OCI-M1 (cell line): ENCODE data around the gene OR51V1.

Source experiments
- DNase-seq: peaks from one replicate; lab custom pipeline; 2025; lab: John Stamatoyannopoulos, UW

OR51V1 gene, protein sequence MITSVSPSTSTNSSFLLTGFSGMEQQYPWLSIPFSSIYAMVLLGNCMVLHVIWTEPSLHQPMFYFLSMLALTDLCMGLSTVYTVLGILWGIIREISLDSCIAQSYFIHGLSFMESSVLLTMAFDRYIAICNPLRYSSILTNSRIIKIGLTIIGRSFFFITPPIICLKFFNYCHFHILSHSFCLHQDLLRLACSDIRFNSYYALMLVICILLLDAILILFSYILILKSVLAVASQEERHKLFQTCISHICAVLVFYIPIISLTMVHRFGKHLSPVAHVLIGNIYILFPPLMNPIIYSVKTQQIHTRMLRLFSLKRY

GRCh38 chr11:5200582-5200981, at the start of gene OR51V1:
OR51V1 (minus strand) TSS chr11:5200682; CDS start chr11:5200682, 0 bp downstream.
- DNase-seq, result no peak

GRCh38 chr11:5249807-5250396, 49.4 kb upstream of the OR51V1 start, which contains the start of gene HBG1:
HBG1 (minus strand) TSS chr11:5249857; CDS start chr11:5249804, 53 bp downstream.
- peak; percentile 72 for DNase-seq

GRCh38 chr11:5248498-5248897, 48.0 kb upstream of the OR51V1 start:
- peak; percentile 17 for DNase-seq

GRCh38 chr11:5247472-5248192, 47.1 kb upstream of the OR51V1 start:
- DNase-seq, result peak; percentile 81

DNA sequence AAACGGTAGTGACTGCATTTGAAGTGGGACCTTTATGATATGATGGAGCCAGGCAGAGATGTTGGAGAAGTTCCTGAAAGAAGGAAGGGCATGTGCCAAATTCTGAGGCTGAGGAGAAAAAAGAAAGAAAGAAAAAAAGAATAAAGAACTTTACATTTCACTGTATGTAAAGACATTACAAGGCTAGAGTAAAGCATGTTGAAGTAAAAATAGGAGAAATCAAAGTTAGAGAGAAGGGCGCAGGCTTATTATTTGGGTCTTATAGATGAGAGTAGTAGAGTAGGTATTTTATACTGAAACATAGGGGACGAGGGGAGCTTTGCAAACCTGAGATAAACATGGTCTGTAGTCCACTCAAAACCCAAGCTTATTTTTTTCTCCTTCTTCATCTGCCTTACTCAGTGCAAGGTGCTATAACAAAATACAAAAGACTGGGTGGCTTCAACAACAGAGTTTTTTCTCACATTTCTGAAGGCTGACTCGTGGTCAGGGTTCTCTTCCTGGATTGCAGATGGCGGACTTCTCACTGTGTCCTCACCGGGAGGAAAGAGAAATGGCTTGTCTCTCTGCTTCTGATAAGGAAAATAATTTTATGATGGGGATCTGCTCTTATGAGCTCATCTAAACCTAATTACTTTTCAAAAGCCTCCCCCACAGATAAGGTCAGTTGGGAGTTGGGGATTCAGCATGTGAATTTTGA, 46.4 kb upstream of the OR51V1 start:
- DNase-seq, result peak; percentile 81

DNA sequence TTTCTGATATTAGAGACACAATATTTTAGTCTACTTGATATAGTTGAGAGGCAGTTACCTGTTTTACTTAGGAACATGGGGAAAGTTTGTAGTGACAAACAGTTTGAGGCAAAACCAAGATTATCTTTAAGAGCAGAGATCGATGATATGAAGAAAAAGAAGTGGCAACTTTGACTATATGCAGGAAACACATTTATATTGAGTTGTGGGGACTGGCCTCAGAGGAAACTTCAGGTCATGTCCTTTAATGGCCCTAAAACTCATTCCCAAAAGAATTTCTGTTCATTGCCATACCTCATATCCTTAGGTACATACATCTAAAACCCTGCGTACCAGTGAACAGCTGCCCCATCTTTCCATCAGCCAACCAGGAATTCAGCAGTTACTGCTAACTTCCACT, 44.7 kb upstream of the OR51V1 start:
- DNase-seq, result peak; percentile 61

DNA sequence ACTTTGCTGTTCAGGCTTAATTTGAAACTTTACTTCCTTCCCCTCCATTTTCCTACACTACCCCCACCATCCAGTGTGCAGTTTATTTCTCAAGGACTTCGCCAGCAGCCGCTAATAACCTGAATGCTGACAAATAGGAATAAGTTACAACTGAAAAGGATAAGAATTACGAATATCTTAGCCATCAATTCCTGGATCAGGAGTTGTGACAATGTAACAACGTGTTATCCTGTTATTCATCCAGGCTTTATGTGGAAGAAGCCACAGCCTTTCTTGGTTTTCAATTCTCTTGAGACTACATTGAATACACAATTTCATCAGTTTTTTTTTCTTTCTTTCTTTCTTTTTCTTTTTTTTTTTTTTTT, 43.3 kb upstream of the OR51V1 start:
- peak; percentile 51 for DNase-seq

GRCh38 chr11:5242933-5243815, 42.7 kb upstream of the OR51V1 start:
- DNase-seq, result peak; percentile 57

DNA sequence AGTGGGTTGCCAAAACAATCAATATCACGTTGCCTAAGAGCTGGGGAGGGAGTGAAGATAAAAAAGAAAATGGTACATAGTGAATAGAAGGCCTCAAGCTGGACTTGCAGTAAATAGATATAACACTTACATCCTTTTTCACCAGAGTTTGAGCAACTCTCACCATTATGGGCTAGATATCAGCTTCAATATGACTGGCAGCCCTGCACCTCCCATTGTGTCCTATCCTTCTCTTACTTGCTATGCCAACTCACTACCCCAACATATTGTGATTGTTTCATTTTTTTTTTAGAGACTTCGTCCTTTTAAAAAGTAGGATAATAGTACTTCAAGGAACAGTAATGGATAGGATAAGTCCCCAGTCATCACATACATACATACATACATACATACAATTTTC, 41.7 kb upstream of the OR51V1 start:
- peak; percentile 49 for DNase-seq

GRCh38 chr11:5241458-5241857, 41.0 kb upstream of the OR51V1 start:
- DNase-seq, result no peak

DNA sequence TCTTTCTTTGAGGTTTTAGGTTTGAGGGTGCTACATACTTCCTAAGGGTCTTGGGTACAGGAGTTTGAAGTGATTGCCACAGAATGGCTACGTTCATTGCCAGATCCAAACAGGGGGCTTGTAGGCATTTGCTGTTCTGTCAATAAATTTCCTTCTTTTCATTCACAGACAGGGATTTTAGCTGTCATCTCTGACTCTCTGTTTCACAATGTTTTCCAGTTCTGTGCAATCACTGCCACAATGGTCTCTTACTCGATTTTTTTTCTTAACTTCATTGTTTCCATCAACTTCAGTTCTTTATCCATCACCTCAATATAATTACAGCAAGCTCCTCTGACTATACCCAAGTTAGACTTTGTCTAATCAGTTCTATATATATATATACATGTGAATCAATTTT, 40.0 kb upstream of the OR51V1 start:
- no peak for DNase-seq

DNA sequence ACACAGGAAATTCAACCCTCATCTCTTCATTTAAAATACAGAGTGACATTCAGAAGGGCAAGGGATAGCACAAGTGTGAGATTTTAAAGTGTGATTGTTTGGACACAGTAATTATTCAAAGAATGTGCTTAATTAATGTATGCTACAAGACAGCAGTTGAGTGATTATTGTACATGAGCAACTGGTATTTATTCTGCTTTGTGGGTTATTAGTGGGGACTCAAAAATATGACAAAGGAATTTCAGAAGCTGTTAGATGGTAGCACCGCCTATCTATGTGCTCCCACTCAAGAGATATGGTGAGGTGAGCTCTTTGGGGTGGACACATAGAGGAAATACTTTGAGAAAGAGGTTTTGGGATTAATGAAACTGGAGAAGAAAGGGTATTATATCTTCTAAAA, 39.6 kb upstream of the OR51V1 start:
- DNase-seq, result no peak

DNA sequence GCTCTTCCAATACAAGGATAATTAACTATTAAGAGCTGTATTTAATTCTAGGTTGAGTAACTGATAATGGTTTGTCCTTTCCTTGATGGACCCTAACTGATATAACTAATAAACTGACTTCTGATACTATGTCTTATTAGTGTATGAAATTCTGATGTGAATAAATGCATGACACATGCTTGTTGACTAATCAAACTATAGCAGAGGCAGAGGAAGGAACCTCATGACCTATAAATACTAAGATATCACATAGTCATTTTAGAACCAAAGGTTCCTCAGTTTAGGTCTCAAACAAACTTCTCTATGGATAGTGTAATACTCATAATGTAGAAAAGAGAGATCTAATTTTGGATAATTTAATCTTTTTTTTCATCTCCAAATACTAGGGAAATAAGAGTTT, 38.6 kb upstream of the OR51V1 start:
- no peak for DNase-seq

DNA sequence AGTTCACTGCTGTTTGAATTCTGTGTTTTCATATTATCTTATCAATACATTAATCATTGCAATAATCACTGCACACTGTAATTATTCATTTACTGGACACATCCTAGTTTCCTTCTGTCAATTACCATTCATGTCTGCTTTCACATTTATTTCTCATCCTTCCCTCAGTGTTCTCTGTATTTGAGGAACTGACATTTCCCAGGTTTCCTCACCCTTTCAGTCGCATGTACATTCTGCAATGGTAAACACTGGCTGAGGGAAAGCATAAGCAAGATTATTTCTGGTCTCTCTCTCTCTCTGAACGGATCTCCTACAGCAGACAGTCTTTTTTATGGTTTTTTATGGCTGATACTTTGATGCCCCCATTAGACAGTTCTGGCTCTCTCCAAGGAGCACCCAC, 38.0 kb upstream of the OR51V1 start:
- DNase-seq, result peak; percentile 32

GRCh38 chr11:5237420-5237819, 36.9 kb upstream of the OR51V1 start:
- no peak for DNase-seq

DNA sequence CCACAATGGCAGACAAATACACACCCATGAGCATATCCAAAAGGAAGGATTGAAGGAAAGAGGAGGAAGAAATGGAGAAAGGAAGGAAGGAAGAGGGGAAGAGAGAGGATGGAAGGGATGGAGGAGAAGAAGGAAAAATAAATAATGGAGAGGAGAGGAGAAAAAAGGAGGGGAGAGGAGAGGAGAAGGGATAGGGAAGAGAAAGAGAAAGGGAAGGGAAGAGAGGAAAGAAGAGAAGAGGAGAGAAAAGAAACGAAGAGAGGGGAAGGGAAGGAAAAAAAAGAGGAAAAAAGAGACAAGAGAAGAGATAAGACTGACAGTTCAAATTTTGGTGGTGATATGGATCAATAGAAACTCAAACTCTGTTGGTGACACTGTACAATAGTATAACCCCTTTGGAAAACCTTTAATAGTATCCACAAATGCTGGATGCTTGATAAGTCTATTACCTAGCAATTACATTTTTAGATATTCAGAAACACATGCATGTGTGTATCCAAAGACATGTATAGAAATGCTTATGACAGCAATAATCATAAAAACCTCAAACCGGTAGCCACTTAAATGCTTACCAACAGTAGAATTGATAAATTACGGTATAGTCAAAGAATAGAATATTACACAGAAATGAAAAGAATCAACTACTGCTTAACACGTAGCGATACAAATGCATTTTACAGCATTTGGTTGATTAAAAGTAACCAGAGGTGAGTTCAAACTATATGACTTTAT, 35.0 kb upstream of the OR51V1 start:
- no peak for DNase-seq

- DNase-seq, result peak; percentile 94
Measured at GRCh38 chr11:5234381-5234834, 33.9 kb upstream of the OR51V1 start, which contains the start of gene HBD. HBD (minus strand) TSS chr11:5234483; CDS start chr11:5234433, 50 bp downstream.

- DNase-seq, result no peak
Measured at GRCh38 chr11:5233307-5233706, 32.8 kb upstream of the OR51V1 start.

DNA sequence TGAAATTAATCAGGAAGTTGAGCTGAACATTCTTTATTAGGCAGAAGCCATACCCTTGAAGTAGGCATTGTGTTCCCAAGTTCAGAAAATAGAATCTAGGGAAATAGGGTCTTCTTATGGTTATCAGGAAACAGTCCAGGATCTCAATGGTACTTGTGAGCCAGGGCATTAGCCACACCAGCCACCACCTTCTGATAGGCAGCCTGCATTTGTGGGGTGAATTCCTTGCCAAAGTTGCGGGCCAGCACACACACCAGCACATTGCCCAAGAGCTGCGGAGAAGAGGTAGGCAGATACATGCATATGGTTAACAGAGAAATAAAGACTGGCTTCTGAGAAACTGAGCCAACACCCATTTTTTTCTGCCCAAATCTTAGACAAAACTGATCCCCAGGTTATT, 32.3 kb upstream of the OR51V1 start:
- no peak for DNase-seq

DNA sequence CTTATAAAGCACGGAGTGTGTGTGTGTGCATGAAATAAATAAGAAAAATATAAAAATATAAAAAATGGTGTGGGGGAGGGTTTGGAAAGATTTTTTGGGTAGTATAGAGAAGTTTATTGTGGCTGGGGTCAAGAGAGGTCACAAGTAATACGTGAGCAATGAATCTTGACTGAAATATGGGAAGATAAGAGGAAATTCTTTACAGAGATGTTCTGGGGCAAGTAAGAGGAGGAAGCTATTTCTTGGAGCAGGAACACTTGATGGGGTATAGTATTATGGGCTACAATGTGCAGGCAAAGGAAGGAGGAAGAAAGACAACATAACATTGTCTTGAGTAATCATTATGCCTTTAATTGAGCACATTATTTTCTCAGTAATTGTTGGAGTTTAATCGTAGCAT, 31.7 kb upstream of the OR51V1 start:
- DNase-seq, result peak; percentile 40

- DNase-seq, result no peak
Measured at GRCh38 chr11:5231111-5231510, 30.6 kb upstream of the OR51V1 start.
